ENCODE results near the gene ARHGAP10. TPM values are rescaled to one million over a fixed set of nuclear protein-coding genes. Genes with fewer than 3 reads are reported as not detected.

Gene ARHGAP10
- total RNA-seq, 1 donor from 2014 or later, result 15.5 TPM

DNA sequence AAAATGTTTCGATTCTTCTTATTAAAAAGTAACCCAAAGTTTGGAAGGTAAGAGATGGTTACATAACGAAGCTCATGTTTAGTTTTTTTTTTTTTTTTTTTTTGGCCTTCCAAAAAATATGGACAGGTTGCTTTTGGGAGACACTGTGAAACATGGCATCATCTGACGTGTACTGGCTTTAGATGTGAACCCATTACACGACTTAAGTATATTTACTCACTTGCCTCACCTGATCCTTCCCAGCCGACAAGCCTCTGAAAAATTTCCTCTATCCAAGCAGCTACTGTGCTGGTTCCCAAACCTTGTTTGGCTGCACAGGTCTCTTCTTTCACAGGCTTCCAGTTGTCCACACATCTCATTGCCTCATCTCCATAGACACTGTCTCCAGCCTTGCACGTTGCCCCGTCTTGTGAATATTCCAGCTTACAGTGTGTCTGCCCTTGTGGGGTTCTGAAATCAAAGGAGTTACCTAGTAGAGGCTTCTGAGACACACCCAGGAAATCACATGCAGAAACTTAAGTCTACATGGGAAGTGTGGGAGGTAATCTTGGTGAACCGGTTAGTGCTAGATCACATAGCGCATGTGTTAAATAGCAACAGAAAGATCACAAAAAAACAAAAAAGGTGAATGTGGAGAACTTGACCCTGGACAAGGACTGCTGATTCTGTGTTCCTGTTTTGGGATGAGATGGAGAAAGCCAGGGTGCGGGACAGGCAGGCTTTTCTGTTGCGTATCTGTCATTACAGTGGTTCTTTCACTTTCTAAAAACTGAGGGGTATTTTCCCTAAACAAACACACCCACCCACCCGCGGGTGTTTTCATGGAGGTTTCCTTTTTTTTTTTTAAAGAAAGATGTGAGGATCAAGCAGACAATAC, 328.6 kb downstream of the ARHGAP10 start:
- H3K27me3 ChIP-seq (ENCODE audit: control insufficient read depth, insufficient read depth, low read length), result no peaks in the 10 kb centered on the region
- TF ChIP-seq, protein P1, sequence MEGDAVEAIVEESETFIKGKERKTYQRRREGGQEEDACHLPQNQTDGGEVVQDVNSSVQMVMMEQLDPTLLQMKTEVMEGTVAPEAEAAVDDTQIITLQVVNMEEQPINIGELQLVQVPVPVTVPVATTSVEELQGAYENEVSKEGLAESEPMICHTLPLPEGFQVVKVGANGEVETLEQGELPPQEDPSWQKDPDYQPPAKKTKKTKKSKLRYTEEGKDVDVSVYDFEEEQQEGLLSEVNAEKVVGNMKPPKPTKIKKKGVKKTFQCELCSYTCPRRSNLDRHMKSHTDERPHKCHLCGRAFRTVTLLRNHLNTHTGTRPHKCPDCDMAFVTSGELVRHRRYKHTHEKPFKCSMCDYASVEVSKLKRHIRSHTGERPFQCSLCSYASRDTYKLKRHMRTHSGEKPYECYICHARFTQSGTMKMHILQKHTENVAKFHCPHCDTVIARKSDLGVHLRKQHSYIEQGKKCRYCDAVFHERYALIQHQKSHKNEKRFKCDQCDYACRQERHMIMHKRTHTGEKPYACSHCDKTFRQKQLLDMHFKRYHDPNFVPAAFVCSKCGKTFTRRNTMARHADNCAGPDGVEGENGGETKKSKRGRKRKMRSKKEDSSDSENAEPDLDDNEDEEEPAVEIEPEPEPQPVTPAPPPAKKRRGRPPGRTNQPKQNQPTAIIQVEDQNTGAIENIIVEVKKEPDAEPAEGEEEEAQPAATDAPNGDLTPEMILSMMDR (IDR thresholded peaks at IDR 0.05; ENCODE audit: insufficient read depth, low read length, poor library complexity, severe bottlenecking), result no peak
- no peak overlapping the region for H3K4me3 ChIP-seq (ENCODE audit: low read depth, low read length)
- no peak for DNase-seq (ENCODE audit: low read depth)
- H3K36me3 ChIP-seq (ENCODE audit: control insufficient read depth, insufficient read depth, low read length), result no peaks in the 10 kb centered on the region

DNA sequence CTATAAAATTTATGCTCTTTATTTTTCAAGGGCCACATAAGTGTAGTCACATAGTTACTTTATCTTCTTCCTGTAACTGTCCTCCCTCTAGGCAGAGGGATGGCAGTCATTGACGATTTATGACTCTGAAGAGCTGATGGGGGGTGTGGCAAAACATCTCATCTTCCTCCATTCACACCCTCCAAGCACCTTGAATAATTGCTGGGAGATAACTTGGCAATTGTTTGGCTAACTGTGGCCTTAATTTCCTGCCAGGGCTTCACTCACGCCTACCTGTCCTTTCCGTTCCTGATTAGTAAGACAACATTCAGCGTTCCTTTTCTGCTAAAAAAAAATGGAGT, 329.2 kb downstream of the ARHGAP10 start:
- DNase-seq (ENCODE audit: low read depth), result no peak
- H3K36me3 ChIP-seq (ENCODE audit: control insufficient read depth, insufficient read depth, low read length), result no peaks in the 10 kb centered on the region
- H3K4me3 ChIP-seq (ENCODE audit: low read depth, low read length), result no peak overlapping the region
- TF ChIP-seq, protein P1 (IDR thresholded peaks at IDR 0.05; ENCODE audit: insufficient read depth, low read length, poor library complexity, severe bottlenecking), result no peak
- H3K27me3 ChIP-seq (ENCODE audit: control insufficient read depth, insufficient read depth, low read length), result no peaks in the 10 kb centered on the region

DNA sequence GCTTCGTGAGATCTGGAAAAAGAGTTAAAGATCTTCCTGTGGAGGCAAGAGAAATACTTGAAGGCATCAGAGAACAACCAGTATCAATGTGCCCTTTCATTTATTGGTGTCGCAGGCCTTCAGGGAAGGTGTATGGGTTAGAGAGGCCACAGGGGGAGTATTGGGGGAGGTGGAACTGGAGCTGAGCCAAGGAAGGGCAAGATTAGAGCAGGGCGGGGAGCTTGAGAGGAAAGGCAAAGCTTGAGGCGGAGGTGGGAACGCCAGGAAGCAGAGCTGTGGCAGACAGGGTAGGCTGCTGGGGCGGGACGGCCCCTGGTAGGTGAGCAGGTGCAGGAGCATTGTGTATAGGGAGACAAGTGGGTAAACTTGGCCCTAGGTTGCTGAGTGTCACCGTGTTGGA, 329.9 kb downstream of the ARHGAP10 start:
- Histone ChIP-seq H3K27me3 (ENCODE audit: control insufficient read depth, insufficient read depth, low read length) (no peaks in the 10 kb centered on the region), H3K36me3 (ENCODE audit: control insufficient read depth, insufficient read depth, low read length) (no peaks in the 10 kb centered on the region), H3K4me3 (ENCODE audit: low read depth, low read length) (no peak overlapping the region)
- DNase-seq (ENCODE audit: low read depth), result no peak
- TF ChIP-seq, protein P1 (IDR thresholded peaks at IDR 0.05; ENCODE audit: insufficient read depth, low read length, poor library complexity, severe bottlenecking), result no peak

DNA sequence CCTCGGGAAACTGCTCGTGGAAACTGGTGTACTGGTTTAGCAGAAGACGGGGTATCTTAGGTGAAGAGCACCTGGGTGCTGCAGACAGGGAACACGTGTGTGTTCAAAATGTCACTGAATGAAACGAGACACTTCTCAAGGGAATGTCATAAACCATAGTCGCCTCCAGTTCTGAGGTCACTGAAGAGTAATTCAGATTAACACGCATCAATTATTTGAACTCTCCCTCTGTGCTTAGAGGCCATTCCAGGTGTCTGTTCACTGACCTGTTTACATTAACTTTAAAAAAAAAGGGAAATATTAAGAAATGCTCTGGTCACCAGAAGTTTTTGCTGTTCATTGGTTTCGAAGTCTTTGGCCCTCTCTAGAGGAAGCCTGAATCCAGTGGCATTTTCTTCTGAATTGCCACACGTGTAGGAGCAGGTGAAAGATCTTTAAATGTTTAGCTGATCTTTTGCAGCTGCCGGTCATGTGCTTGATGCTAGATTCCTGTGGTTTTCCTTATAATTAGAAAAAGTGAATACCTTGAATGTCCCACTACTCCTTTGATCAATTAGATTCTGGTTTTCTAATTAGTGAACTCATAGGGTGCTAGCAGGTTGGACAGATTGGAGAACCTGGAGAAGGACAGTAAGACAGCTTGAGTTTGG, 330.5 kb downstream of the ARHGAP10 start:
- TF ChIP-seq, protein P1 (IDR thresholded peaks at IDR 0.05; ENCODE audit: insufficient read depth, low read length, poor library complexity, severe bottlenecking), result no peak
- DNase-seq (ENCODE audit: low read depth), result no peak
- Histone ChIP-seq H3K36me3 (ENCODE audit: control insufficient read depth, insufficient read depth, low read length) (no peaks in the 10 kb centered on the region), H3K4me3 (ENCODE audit: low read depth, low read length) (no peak overlapping the region), H3K27me3 (ENCODE audit: control insufficient read depth, insufficient read depth, low read length) (no peaks in the 10 kb centered on the region)

DNA sequence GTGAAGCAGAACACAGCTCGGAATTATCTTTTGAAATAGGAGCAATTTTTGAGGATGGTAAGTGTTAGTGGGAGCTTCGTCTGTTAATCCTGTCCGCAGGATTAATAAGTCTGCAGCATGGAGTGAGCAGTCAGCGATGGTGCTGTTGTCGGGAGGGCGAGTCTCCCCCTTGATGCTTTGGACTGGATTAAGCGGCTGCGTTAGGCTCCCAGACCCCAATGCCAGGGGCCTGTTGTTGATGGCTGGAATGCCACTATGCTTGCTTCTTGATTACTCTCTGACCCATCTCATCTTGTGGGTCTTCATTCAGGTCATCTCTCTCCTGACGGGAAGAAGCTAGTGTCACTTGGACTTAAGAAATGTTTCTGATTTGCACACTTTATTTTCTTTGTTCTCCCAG, 332.6 kb downstream of the ARHGAP10 start:
- DNase-seq (ENCODE audit: low read depth), result no peak
- TF ChIP-seq, protein P1 (IDR thresholded peaks at IDR 0.05; ENCODE audit: insufficient read depth, low read length, poor library complexity, severe bottlenecking), result no peak
- Histone ChIP-seq H3K36me3 (ENCODE audit: control insufficient read depth, insufficient read depth, low read length) (no peaks in the 10 kb centered on the region), H3K4me3 (ENCODE audit: low read depth, low read length) (no peak overlapping the region), H3K27me3 (ENCODE audit: control insufficient read depth, insufficient read depth, low read length) (no peaks in the 10 kb centered on the region)

Measured in kidney epithelial cell (primary cell).